Measurements from ENCODE around the gene MVB12A.
A peak's percentile ranks its signal among the peaks of the same experiment; 100 is the strongest.

Gene MVB12A

GRCh38 chr19:17471410-17472125, 51.7 kb downstream of the MVB12A start:
- peak overlapping the region; percentile 73 to 78 for H3K4me3 ChIP-seq (replicated peaks in 1 of 2; ENCODE audit: low read depth in 2 of 2, low read length in 2 of 2)
- no peak for DNase-seq (ENCODE audit: low read depth in 2 of 2)
- TF ChIP-seq CTCF (IDR thresholded peaks at IDR 0.05; ENCODE audit: low read depth, low read length), result no peak

- no peak for TF ChIP-seq CTCF (IDR thresholded peaks at IDR 0.05; ENCODE audit: low read depth, low read length)
- H3K4me3 ChIP-seq (replicated peaks in 1 of 2; ENCODE audit: low read depth in 2 of 2, low read length in 2 of 2), result no peak overlapping the region
- DNase-seq (ENCODE audit: low read depth in 2 of 2), result peak; percentile 76 to 77
Observed at GRCh38 chr19:17473041-17473440, 53.2 kb downstream of the MVB12A start.
